ENCODE data around the gene CD6. TPM values are rescaled to one million over a fixed set of nuclear protein-coding genes. Genes with fewer than 3 reads are reported as not detected.

The CD6 gene
- total RNA-seq, 1 experiment from 2014 or later: 1.4 TPM

- ChIA-PET RAD21 (ENCODE audit: low non-redundant PET in 1 of 2, low total read pairs in 2 of 2, uncharacterized antibody in 2 of 2, unreplicated experiment in 2 of 2) (no interaction called here), CTCF (no interaction called here), POLR2A (no interaction called here)
- H3K9me3 ChIP-seq (ENCODE audit: control insufficient read depth in 1 of 2, insufficient read depth in 1 of 2, low read depth in 1 of 2, low read length in 2 of 2): no peaks in the 10 kb centered on the region
- no peak overlapping the region for H3K9ac ChIP-seq (ENCODE audit: low read length)
- H3K27me3 ChIP-seq (ENCODE audit: insufficient read depth, low read length): no peaks in the 10 kb centered on the region
- no peak overlapping the region for H3K4me2 ChIP-seq (ENCODE audit: low read length)
- H3K27ac ChIP-seq (ENCODE audit: low read depth, low read length): no peak overlapping the region
- no peak for DNase-seq (ENCODE audit: low read depth, low spot score)
- no TSS peak for BruUV-seq (replicated peaks)
- TF ChIP-seq POLR2AphosphoS5 (IDR thresholded peaks at IDR 0.05; ENCODE audit: low read depth, low read length): no peak
- no peak for TF ChIP-seq REST (IDR thresholded peaks at IDR 0.05; ENCODE audit: low read depth)
- TF ChIP-seq FOSL1 (IDR thresholded peaks at IDR 0.05; ENCODE audit: low read depth): no peak
- no peak for TF ChIP-seq YY1 (IDR thresholded peaks at IDR 0.05; ENCODE audit: extremely low read depth, insufficient replicate concordance, low read depth, low read length)
- no peak for TF ChIP-seq RAD21 (IDR thresholded peaks at IDR 0.05; ENCODE audit: low read depth)
- no peak for TF ChIP-seq TCF7L2 (IDR thresholded peaks at IDR 0.05; ENCODE audit: borderline replicate concordance, extremely low read depth, insufficient read depth, insufficient read length)
- TF ChIP-seq ATF3 (IDR thresholded peaks at IDR 0.05): no peak
- TF ChIP-seq JUND (IDR thresholded peaks at IDR 0.05): no peak
- no peak for TF ChIP-seq EGR1 (IDR thresholded peaks at IDR 0.05; ENCODE audit: low read depth)
- TF ChIP-seq SRF (IDR thresholded peaks at IDR 0.05; ENCODE audit: low read depth): no peak
- no peak for TF ChIP-seq CTCF (IDR thresholded peaks at IDR 0.05 in 2 of 3, conservative IDR thresholded peaks at IDR 0.05 in 1 of 3; ENCODE audit: borderline replicate concordance in 1 of 3, insufficient read depth in 1 of 3, low read depth in 2 of 3, low read length in 2 of 3)
- no peak for TF ChIP-seq EZH2phosphoT487 (IDR thresholded peaks at IDR 0.05; ENCODE audit: borderline replicate concordance)
- TF ChIP-seq SP1 (IDR thresholded peaks at IDR 0.05; ENCODE audit: low read depth): no peak
- TF ChIP-seq MAX (IDR thresholded peaks at IDR 0.05): no peak
- no peak for TF ChIP-seq POLR2A (IDR thresholded peaks at IDR 0.05; ENCODE audit: borderline replicate concordance, extremely low read depth, insufficient read depth, insufficient read length)
- TF ChIP-seq EZH2 (IDR thresholded peaks at IDR 0.05): no peak
- H2AFZ ChIP-seq (ENCODE audit: low read depth, low read length, poor library complexity, severe bottlenecking): no peak overlapping the region
- intact Hi-C loops (cut with micrococcal nuclease): no loop called here
- H3K36me3 ChIP-seq (ENCODE audit: control insufficient read depth in 1 of 2, insufficient read depth in 2 of 2, low read length in 2 of 2): no peaks in the 10 kb centered on the region
- no peaks in the 10 kb centered on the region for H3K9me2 ChIP-seq (ENCODE audit: insufficient read depth)
- H3K4me1 ChIP-seq (ENCODE audit: control insufficient read depth in 1 of 2, insufficient read depth in 2 of 2, low read length in 2 of 2): no peaks in the 10 kb centered on the region
- no peak overlapping the region for H3K4me3 ChIP-seq (replicated peaks in 1 of 2; ENCODE audit: low read depth in 1 of 2, low read length in 2 of 2)
- ATAC-seq: no peak
- no peaks in the 10 kb centered on the region for H4K20me1 ChIP-seq (ENCODE audit: insufficient read depth)
- no peaks in the 10 kb centered on the region for H3K79me2 ChIP-seq (ENCODE audit: insufficient read depth, low read length)
Measured at GRCh38 chr11:60955571-60955970, 15.9 kb upstream of the CD6 start.

Measured in HCT116 (cell line).